ELR (cell line): Measurements from ENCODE around the gene NBPF1.
A peak's percentile ranks its signal among the peaks of the same experiment; 100 is the strongest.
"Not testable (repeated sequence)": the region's sequence is repeated elsewhere in the genome, so short reads cannot be mapped to it uniquely, and the experiment has no call there.

Experiments
- DNase-seq: peaks from one replicate; pipeline ENCODE4 v3.0.0-alpha.2; 2015; ENCODE audit warnings: low read depth

NBPF1 gene

DNA sequence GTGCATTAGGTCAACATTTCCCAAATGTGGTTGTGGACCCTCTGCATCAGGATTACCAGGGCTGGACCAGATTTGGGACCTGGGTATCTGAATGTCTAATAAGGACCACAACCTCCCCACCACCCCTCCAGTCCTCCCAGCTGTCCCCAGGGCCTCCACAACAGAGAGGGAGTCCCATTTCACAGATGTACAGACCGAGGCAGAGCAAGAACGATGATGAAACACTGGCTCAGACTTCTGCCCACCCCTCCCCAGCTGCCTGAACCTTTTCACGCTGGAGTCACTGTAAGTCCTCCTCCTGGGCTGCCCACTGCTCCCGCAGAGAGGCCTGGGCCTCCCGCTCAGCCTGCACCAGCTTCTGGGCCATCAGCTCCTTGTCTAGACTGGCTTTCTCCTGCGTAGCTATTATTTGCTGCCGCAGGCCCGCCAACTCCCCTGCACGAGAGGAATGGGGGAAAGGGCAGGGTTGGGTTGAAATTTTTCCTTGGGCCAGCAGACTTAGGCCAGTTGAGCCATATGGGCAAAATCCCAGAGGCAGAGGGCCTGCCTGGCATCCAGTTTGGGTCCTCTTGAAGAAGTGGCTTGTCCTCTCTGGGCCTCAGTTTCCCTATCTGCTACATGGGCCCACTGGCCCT is 8.4 kb upstream of the NBPF1 start:
- not testable (repeated sequence) for DNase-seq

DNA sequence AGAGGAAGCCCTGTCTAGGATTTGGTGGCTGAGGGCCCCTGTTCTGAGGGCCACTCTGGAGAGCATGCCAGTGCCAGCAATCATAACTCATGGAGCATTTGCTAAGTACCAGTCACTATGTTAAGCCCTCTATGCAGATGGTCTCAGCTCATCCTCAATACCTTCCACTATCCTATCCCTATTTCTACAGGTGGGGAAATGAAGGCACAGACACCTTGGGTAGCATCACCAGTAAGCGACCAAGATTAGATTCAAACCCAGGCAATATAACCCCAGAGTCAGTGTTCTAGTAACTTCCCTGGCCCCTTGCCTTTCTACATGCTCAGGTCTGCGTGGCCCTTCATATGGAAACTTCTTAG is 7.9 kb upstream of the NBPF1 start:
- no peak for DNase-seq

DNA sequence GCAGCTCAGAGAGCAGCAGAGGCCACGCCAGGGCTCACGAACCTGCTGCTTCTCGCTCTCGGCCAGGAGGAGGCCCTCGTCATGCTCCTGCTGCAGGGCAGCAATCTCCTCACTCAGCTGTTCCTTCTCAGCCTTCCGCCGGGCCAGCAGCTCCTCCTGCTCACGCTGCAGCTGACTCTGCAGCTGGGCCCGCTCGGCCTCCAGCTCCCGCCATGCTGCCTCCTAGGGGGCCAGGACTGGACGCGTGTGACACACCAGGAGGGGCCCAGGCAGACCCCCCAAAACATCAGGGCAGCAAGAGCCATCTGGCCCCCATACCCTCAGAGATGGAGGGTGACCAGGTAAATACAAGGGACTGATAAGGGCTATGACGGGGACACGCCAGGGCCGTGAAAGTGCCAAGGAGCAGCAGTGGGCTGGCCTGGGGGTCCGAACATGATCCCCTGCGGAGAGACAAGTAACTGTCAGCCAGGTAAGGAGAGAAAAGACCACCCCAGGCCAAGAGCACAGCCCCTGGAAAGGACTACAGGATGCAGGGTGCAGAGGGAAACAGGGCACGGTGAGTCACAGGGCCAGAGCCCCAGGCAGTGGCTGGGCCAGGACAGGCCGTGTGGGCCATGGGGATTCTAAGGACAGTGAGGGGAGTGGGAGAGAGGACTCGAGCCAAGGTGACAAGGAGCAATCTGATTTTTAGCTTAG is 6.6 kb upstream of the NBPF1 start:
- DNase-seq: peak; percentile 59

- DNase-seq: no peak
These were observed 5.4 kb upstream of the NBPF1 start for GRCh38 chr1:16618719-16619118.

DNA sequence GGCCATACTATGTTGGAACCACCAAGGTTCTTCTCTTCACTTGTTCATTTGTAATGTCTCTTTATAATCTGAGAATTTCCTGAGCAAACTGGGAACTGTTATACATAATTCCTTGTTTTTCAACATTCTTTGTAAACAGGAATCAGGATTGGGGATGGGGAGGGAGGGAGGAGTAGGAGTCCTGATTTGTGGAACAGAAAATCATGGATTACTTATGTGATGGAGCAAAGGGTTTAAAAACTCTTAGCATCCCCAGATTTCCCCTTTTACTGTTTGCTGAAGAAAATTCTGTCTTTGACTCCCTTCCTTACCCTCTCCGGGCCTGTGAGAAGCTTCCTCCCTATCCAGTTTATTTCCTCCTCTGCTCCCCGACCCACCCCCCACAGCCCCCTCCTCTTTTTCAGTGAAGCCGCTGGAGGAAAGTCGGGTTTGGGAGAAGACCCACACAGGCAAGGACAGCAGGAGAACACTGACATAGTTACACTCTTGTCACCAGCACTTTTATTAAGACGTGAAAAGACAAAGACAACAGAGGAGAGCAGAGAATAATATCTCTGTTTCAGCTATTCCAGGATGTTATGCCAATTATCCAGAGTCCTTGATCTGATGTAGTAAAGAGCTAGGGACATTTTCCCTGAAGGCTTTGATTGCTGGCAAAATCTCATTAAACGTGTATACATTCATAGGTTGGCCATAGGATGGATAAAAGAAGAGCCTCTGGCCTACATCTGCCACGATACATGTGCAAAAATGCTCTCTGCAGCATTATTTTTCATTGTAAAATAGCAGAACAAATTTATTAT is 4.6 kb upstream of the NBPF1 start:
- DNase-seq: no peak

DNA sequence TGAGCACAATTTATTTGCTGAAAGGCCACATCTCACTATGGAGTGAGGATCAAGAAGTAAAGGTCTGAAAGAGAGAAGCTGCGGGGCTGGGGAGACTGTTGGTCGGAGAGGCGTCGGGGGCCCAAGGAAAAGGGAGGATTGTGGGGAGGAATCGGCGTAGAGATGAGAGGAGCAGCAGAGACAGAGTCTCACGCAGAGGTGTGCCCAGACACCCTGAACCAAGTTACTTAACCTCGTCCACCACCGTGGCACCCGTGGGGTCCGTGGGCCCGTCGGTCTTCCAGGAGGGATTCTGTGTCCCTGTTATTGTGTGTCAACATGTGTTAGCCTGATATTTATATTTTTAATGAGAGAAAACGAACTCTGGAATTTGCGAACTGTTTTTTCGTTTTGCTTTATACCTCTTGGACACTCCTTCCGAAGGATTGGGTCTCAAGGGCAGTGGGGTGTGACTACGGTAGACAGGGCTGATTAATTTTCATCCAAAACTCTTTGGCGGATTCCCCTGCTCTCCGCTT is 3.8 kb upstream of the NBPF1 start:
- DNase-seq: no peak

- no peak for DNase-seq
These were observed 2.2 kb upstream of the NBPF1 start for GRCh38 chr1:16615253-16616252.

DNA sequence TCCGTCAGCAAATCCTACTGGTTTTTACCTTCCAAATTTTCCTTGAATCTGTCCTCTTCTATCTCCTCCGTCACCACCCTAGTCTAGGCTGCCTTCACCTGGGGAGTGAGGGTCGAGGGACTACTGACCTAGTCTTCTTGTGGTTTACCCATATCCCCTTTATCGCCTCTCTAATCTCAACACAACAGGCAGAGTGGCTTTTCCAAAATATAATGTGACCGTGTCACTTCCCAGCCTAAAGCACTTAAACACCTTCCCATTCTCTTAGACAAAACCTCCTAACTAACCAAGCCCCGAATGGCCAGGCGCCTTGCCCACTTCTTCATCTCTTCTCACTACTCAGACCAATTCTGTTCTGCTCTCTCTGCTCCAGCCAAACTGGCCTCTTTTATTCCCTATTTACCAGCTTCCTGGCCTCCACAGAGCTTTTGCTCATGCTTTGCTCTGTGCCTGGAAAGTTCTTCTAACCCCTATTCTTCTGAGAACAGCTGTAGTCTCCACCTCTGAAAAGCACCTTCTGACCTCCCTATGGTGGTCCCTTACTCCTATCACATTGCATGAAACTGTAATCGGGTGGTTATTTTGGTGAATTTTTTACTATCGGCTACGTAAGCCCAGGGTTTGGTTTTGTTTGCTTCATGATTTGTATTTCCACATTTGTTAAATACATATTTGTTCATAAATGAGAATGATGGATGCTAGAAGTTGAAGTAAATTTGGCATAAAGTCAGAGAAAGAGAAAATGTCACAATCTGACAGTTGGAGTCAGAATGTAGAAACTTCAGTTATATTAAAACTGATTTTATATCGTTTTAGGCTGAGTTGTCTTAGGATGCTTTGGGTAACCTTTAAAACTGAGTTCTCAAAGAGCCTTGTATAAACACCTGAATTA is 1.2 kb upstream of the NBPF1 start:
- DNase-seq: no peak

- peak; percentile 91 for DNase-seq
These were observed 812 bp downstream of the NBPF1 start for GRCh38 chr1:16612332-16613172.

GRCh38 chr1:16611981-16612331 is 1.4 kb downstream of the NBPF1 start:
- DNase-seq: not testable (repeated sequence)

DNA sequence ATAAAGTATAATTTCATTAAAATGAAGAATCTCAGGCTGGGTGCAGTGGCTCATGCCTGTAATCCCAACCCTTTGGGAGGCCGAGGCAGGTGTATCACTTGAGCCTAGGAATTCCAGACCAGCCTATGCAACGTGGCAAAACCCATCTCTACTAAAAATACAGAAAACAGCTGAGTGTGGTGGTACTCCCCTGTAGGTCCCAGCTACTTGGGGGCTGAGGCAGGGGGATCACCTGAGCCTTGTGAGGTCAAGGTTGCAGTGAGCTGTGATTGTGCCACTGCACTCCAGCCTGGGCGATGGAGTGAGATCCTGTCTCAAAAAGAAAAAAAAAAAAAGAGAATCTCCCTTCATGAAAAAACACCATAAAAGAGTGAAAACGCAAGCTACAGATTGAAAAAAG is 2.2 kb downstream of the NBPF1 start:
- DNase-seq: not testable (repeated sequence)

DNA sequence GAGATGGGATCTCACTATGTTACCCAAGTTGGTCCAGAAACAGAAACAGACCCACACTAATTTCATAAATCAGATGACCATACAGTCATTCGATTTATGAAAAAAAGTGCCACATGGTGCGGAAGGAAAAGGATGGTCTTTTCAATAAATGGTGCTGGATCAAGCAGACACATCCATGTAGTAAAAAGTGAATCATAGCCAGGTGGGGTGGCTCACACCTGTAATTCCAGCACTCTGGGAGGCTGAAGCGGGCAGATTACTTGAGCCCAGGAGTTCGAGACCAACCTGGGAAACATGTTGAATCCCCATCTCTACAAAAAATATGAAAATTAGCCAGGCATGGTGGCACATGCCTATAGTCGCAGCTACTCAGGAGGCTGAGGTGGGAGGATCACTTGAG is 2.8 kb downstream of the NBPF1 start:
- not testable (repeated sequence) for DNase-seq

- not testable (repeated sequence) for DNase-seq
These were observed 3.6 kb downstream of the NBPF1 start for GRCh38 chr1:16609761-16610160.

- DNase-seq: no peak
These were observed 4.4 kb downstream of the NBPF1 start for GRCh38 chr1:16608838-16609560.

GRCh38 chr1:16607853-16608815 is 5.2 kb downstream of the NBPF1 start:
- not testable (repeated sequence) for DNase-seq

GRCh38 chr1:16607433-16607851 is 5.9 kb downstream of the NBPF1 start:
- DNase-seq: no peak

DNA sequence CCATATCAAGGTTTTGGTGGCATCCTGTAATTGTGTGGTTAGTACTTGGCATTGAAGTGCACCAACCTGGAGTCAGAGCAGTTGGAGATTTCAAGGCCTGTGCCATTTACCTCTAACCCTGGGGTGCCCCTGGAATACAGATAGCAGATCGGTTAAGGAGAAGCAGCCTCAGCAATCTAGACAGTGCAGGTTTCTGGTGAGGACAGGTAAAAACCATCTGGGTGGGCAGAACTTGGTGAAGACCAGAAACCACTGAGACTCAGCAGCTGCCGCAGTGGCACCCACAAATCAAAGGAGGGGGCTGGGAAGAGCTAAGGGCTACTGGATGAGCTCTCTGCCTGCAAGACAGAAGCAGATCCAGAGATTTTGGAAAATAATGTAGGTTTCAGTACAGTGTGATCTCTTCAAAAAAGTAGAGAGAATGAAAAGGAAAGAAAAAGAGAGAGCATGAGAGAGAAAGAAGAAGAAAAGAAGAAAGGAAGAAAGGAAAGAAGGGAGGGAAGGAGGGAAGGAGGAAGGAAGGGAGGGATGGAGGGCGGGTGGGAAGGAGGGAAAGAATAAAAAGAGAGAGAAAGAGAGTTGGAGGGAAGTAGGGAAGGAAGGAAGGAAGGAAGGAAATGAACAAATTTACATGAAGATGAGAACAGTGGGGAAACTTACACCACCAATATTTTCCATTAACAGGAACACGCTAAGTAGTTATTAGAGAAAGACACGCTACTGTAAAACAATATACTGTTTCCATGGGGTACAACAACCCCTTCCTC is 6.5 kb downstream of the NBPF1 start:
- DNase-seq: not testable (repeated sequence)
